KMS-11 (cell line): ENCODE data around the gene ZNF784.

Experiments used
- H2AFZ ChIP-seq: fragments of 200-600 bp; sonication (generic); 2 replicates; pipeline ENCODE4 v1.6.1; 2016; ENCODE audit warnings: antibody characterized with exemption, mixed run types, low read depth
- H3K27ac ChIP-seq: fragments of 200-600 bp; sonication (generic); 2 replicates; pipeline ENCODE4 v1.6.1; 2016; ENCODE audit warnings: mild to moderate bottlenecking, mixed run types
- H3K27me3 ChIP-seq: fragments of 200-600 bp; sonication (generic); 2 replicates; pipeline ENCODE4 v1.6.1; 2017; ENCODE audit warnings: mild to moderate bottlenecking, low read depth, mixed run types, moderate library complexity; ENCODE audit not compliant: insufficient read depth
- H3K36me3 ChIP-seq: fragments of 200-600 bp; sonication (generic); 2 replicates; pipeline ENCODE4 v1.6.1; 2017; ENCODE audit warnings: mild to moderate bottlenecking, mixed run types; ENCODE audit not compliant: insufficient read depth
- H3K4me1 ChIP-seq: fragments of 200-600 bp; sonication (generic); 2 replicates; pipeline ENCODE4 v1.6.1; 2016; ENCODE audit warnings: mild to moderate bottlenecking, low read depth, mixed run types; ENCODE audit not compliant: poor library complexity, severe bottlenecking
- H3K4me2 ChIP-seq: fragments of 200-600 bp; sonication (generic); 2 replicates; pipeline ENCODE4 v1.7.0; 2016; ENCODE audit warnings: mild to moderate bottlenecking, mixed run types
- H3K4me3 ChIP-seq: fragments of 200-600 bp; sonication (generic); IDR thresholded peaks from 2 replicates; pipeline ENCODE4 v1.6.1; 2017; ENCODE audit warnings: low read depth, low read length, mixed read lengths; ENCODE audit not compliant: insufficient read depth
- H3K79me2 ChIP-seq: fragments of 200-600 bp; sonication (generic); 2 replicates; pipeline ENCODE4 v1.6.1; 2016; ENCODE audit warnings: low read depth, mixed run types; ENCODE audit not compliant: insufficient read depth
- H3K9ac ChIP-seq: fragments of 200-600 bp; sonication (generic); 2 replicates; pipeline ENCODE4 v1.6.1; 2016; ENCODE audit warnings: mild to moderate bottlenecking, mixed run types
- H4K20me1 ChIP-seq: fragments of 200-600 bp; sonication (generic); 2 replicates; pipeline ENCODE4 v1.6.1; 2016; ENCODE audit warnings: mild to moderate bottlenecking, mixed run types; ENCODE audit not compliant: insufficient read depth
- TF ChIP-seq, protein P1 (sequence below): fragments of 200-600 bp; sonication (generic); conservative IDR thresholded peaks from 2 replicates; pipeline ENCODE4 v1.6.1; 2017; ENCODE audit warnings: low read depth, mild to moderate bottlenecking, antibody characterized with exemption, low read length, moderate library complexity, mixed read lengths

ZNF784 gene

DNA sequence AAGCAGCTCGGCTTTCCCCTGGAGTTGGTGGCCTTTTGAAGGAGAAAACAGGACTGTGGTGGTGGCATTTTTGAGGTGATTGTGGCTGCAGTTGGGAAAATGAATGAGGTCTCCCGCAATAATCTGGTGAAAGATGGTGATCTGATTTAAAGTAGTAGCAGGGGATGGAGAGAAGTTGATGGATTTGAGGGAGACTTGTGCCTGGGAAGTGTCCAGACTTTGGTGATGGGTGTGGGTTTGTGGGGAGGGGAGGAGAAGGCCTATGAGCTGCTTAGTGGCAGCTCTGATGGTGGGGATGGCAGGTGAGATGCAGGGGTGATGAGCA, 46.6 kb upstream of the ZNF784 start:
- Histone ChIP-seq H3K79me2 (peaks cover 75% of the 10 kb centered on the region), H3K4me2 (no peak overlapping the region), H3K9ac (no peak overlapping the region), H4K20me1 (no peaks in the 10 kb centered on the region), H3K36me3 (no peaks in the 10 kb centered on the region; the same call in 1 of the 2 replicates), H3K27me3 (no peaks in the 10 kb centered on the region), H2AFZ (no peak overlapping the region), H3K27ac (no peak overlapping the region), H3K4me3 (no peak overlapping the region), H3K4me1 (peaks cover 4% of the 10 kb centered on the region)
- TF ChIP-seq, protein P1, sequence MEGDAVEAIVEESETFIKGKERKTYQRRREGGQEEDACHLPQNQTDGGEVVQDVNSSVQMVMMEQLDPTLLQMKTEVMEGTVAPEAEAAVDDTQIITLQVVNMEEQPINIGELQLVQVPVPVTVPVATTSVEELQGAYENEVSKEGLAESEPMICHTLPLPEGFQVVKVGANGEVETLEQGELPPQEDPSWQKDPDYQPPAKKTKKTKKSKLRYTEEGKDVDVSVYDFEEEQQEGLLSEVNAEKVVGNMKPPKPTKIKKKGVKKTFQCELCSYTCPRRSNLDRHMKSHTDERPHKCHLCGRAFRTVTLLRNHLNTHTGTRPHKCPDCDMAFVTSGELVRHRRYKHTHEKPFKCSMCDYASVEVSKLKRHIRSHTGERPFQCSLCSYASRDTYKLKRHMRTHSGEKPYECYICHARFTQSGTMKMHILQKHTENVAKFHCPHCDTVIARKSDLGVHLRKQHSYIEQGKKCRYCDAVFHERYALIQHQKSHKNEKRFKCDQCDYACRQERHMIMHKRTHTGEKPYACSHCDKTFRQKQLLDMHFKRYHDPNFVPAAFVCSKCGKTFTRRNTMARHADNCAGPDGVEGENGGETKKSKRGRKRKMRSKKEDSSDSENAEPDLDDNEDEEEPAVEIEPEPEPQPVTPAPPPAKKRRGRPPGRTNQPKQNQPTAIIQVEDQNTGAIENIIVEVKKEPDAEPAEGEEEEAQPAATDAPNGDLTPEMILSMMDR: no peak

DNA sequence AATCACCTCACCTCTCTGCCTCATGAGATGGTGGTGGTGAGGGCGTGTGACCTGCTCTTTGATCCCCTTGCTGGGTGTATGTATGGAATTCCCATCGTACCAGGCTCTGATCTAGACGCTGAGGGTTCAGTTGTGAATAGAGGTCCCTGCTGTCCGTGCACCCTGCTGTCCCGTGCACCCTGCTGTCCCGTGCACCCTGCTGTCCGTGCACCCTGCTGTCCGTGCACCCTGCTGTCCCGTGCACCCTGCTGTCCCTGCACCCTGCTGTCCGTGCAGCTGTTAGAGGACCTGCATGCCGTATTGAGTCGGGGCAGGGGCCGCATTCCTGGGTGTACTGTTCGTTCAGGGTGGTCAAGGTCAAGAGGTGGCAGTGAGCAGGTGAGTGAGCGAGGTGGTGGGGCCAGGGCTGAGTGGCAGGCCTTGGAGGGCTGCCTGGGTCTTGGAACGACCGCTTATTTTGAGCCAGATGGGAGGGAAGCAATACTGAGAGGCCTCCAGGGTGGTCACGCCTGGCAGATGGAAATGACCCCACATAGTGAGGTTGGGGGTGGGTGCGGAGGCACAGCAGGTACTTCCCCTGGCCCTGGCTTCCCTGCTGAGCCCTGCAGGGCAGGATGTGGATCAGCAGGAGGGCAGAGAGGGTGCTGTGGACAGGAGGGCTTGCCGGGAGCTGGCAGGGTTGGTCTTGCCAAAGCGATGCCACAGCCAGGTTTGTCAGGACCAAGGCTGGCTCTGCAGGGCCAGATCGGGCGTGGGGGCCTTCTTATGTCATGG, 46.1 kb upstream of the ZNF784 start:
- H3K27me3 ChIP-seq: no peaks in the 10 kb centered on the region
- H3K27ac ChIP-seq: no peak overlapping the region
- H3K9ac ChIP-seq: no peak overlapping the region
- peaks cover 75% of the 10 kb centered on the region for H3K79me2 ChIP-seq
- no peaks in the 10 kb centered on the region for H4K20me1 ChIP-seq
- no peak overlapping the region for H3K4me2 ChIP-seq
- no peak overlapping the region for H3K4me3 ChIP-seq
- peaks cover 3% of the 10 kb centered on the region for H3K4me1 ChIP-seq
- TF ChIP-seq, protein P1: no peak
- H3K36me3 ChIP-seq: no peaks in the 10 kb centered on the region; the same call in 1 of the 2 replicates
- H2AFZ ChIP-seq: no peak overlapping the region

DNA sequence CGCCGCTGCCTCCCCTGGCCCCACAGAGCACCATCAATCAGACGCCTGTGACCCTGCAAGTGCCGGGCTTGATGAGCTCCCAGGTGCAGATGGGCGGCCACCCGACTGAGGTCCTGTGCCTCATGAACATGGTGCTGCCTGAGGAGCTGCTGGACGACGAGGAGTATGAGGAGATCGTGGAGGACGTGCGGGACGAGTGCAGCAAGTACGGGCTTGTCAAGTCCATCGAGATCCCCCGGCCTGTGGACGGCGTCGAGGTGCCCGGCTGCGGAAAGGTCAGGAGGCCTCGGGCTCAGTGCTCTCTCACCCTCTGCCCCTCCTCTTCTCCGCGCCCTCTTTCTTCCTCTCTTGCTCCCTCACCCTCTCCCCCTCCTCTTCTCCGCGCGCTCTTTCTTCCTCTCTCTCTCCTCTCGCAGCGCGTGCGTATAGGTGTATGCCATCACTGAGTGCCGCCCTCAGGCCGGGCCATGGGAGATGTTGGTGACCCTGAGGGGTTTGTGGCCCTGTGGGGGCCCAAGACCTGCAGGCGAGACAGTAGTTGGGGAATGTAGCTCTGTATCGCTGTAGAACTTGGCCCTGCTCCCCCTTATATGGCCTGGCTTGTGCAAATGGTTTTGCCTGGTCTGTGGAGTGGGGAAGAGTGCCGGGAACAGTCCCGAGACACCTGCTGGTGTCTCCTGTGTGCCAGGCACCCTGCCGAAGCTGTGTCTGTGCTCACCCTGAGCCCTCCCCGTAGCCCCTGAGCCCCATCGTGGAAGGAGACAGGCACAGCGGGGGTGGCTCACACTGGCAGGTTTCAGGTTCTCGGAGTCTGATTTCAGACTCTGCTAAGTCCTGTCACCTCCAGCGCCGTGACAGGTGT, 45.3 kb upstream of the ZNF784 start:
- H3K4me1 ChIP-seq: peaks cover 3% of the 10 kb centered on the region
- no peak overlapping the region for H2AFZ ChIP-seq
- H3K4me3 ChIP-seq: no peak overlapping the region
- no peak overlapping the region for H3K4me2 ChIP-seq
- no peak overlapping the region for H3K9ac ChIP-seq
- H3K27ac ChIP-seq: no peak overlapping the region
- no peaks in the 10 kb centered on the region; the same call in 1 of the 2 replicates for H3K36me3 ChIP-seq
- no peaks in the 10 kb centered on the region for H4K20me1 ChIP-seq
- TF ChIP-seq, protein P1: no peak
- H3K27me3 ChIP-seq: no peaks in the 10 kb centered on the region
- peaks cover 79% of the 10 kb centered on the region for H3K79me2 ChIP-seq

DNA sequence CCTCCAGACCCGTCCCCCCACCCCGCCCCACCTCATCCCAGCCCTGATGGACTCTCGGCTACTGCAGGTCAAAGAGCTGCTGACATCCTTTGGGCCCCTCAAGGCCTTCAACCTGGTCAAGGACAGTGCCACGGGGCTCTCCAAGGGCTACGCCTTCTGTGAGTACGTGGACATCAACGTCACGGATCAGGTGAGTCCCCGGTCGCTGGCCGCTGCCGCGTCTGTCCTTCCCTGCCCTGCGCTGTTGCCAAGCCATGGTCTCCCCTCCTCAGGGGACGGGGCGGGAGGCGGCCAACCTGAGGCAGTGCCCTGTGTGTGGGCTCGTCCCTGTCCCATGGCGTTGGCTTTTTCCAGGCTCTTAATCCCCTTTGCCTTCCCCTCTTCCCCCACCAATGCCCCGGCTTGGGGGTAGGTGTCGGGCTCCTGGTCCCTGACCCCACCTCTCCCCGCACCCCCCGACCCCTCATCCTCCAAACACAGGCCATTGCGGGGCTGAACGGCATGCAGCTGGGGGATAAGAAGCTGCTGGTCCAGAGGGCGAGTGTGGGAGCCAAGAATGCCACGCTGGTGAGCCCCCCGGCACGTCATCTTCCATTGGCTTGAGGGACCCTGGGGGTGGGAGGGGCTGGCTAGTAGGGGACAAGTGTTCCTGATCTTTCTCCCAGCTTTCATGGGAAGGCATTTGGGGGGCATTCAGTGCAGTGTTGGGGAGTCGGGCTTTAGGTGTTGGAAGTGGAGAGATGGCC, 44.4 kb upstream of the ZNF784 start:
- peaks cover 2% of the 10 kb centered on the region for H3K4me1 ChIP-seq
- TF ChIP-seq, protein P1: no peak
- H3K9ac ChIP-seq: no peak overlapping the region
- no peak overlapping the region for H3K4me2 ChIP-seq
- H2AFZ ChIP-seq: no peak overlapping the region
- H3K36me3 ChIP-seq: no peaks in the 10 kb centered on the region; the same call in 1 of the 2 replicates
- H4K20me1 ChIP-seq: no peaks in the 10 kb centered on the region
- H3K27me3 ChIP-seq: no peaks in the 10 kb centered on the region
- H3K4me3 ChIP-seq: no peak overlapping the region
- H3K27ac ChIP-seq: no peak overlapping the region
- H3K79me2 ChIP-seq: peaks cover 88% of the 10 kb centered on the region
